GM19468 (cell line): ENCODE results near the gene ANK3.

Source experiments
- ATAC-seq: cut with Tn5 transposase; IDR thresholded peaks from one replicate; pipeline ENCODE4 v1.9.1; 2021; ENCODE audit warnings: mild to moderate bottlenecking, moderate library complexity, moderate number of reproducible peaks; ENCODE audit not compliant: unreplicated experiment; ENCODE audit errors: extremely low read depth

ANK3 gene

DNA sequence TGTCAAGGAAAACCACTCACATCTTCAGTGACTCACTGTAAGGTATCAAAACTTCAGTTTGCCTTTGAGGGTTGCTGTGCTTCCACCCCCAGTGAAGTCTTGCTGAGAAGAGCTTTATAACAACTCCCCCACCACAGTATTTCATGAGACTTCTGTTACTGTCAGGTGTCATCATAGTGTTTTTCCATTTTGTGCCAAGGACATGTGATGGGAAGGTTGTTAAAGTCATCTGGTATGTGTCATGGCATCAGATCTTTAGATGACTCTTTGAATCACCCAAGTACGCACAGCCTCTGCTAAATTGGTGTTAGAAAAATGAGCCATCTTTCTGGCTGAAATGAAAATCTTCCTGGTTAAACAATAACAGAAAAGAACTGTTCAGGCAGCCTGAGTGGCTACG, 368.3 kb downstream of the ANK3 start:
- ATAC-seq: no peak

DNA sequence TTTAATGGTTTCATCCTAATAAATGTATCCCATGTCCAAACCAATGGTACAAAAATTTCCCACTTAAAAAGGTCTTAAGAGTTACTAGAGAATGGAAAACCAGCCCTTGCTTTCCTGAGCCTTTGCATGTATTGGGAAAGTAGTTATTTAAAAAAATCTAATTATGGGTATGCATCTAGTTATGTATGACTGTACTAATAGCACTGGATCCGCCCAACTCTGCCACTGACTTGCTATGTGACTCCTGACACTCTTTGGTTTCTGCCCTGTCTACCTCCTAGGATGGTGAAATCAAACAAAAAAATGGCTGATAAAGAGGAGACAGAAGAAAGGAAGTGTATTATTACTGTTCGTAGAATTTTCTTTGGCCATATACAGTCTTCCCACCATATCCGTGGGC, 372.9 kb downstream of the ANK3 start:
- ATAC-seq: no peak

DNA sequence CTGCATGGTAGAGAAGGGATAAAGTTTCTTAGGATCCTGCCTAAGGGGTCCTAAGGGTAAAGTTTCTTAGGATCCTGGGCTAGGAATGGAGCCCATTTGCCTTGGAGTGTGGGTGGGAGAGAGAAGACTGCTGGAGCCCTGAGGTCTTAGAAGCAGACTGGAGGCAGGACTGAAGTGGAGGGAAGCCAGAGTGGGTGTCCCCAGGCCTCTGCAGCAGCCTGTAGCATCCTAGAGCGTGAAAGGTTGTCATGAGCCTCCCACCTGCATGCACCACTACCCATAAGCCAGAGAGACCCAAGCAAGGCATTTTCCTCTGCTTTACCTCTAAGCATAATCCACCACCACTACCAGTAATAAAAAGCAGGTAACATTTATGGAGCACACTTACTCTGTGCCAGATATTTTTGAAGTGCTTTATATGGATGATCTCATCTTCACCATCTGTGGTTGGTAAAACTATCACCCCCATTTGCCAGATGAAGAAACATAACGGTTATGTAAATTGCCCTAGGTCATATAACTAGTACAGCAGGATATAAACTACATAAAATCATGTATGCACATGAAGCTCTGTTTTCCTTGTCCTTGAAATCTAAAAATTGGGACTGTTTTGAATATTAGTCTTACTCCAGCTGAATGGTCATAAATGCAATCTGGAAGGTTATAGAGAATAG, 379.8 kb downstream of the ANK3 start:
- ATAC-seq: no peak

DNA sequence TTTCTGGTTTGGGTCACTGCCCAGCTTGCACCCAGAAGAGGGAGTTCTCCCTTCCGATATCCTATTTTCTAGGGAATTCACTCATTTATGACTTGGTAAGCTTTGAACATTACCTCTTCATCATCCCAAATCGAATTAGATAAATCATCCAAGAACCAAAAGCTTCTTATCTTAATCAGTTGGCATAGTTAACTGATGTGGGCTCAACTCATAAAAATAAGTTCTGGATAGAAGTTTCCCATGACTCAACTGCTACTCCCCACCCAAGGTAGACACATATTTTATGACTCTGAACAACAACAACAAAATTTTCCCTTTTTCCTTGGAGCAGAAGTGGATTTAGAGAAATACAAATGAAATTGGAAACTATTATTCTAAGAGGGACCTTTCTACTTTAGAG, 380.4 kb downstream of the ANK3 start:
- no peak for ATAC-seq

DNA sequence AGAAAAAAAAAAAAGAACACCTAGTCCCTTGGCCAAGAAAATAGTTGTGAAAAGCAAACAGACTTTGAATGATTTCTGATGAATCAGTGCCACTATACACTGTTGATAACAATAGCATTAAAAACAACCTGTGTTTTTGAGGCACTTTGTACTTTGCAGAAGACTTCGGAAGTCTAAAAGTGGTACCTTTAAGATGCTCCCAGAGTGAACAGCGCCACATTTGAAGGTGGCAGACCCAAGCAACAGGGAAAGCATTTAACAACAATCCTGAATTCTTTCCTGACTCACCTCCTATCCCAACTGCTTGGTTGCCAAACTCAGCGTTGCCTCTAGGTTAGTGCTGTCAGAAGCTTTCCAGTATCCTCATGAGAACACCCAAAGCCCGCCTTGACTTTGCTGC, 380.9 kb downstream of the ANK3 start:
- no peak for ATAC-seq

DNA sequence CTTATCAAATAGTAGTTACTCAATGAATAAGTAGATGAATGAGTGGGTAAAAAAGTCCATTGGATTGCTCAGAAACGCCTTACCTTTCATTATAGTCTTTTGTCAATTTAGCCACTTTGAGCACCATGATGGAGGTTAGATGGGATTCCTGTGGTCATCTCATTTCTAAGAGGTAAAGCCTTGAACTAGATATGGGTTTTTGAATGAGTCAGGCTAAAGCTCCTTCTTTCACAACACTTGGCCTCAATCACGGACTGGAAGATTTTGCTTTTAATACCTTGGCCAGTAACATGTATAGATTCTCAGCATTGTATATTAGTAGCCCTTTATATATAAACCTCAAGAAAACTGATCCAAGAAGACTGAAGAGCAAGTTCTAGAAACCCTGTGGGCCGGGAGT, 383.6 kb downstream of the ANK3 start:
- no peak for ATAC-seq

DNA sequence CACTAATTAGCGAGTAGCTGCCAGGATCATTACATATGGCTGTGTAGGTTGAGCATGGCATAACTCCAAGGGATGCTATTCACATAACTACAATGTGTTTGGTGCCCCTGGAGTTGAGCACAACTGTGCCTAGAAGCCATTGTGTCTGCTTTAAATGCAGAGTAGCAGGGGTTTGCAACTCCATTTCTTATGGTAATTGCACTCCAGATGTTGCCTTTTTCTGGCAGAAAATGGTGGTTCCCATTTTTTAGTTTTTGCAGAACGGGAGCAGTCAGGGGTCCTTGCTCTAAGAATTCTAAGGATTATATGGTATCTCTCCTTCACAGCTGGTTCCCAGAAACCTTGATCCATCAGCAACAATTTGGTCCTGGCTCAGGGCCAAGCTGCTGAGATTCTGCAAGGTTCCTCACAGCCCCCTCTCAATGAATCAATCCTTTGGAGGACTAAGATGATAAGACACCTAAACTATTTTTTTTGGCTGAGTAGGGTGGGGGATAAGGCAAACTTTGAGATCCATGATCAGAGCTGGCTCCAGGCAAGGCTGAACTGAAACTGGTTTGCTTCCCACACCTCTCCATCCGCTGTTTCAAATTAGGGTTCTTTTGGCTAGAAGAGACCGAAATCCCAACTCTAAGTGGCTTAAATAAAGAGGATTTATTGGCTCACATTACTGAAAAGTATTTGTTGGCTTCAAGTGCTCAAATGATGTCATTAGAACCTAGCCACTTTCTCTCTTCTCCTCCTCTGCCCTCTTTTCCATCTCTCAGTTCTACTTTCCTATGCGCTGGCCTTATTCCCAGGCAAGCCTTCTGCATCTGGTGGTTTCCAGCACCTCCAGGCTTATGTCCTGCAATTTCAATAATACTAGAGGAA, 385.8 kb downstream of the ANK3 start:
- no peak for ATAC-seq

DNA sequence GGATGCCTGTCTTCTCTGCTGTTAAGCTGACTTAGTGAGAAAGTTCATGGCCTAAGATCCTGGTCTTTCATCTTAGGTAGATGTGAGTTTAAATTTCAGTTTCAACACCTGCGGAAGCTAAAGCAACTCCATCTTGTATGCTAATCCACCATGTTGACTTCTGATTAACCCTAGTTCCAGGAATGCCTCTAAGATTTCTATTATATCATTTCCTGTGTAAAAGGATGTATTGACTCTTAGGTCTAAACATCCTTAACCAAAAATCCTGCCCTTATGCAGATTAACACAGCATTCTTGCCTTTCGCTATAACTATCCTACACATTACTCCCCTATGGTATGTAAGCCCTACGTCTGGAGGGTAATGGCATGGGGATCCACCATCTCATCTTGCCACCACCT, 388.9 kb downstream of the ANK3 start:
- no peak for ATAC-seq

DNA sequence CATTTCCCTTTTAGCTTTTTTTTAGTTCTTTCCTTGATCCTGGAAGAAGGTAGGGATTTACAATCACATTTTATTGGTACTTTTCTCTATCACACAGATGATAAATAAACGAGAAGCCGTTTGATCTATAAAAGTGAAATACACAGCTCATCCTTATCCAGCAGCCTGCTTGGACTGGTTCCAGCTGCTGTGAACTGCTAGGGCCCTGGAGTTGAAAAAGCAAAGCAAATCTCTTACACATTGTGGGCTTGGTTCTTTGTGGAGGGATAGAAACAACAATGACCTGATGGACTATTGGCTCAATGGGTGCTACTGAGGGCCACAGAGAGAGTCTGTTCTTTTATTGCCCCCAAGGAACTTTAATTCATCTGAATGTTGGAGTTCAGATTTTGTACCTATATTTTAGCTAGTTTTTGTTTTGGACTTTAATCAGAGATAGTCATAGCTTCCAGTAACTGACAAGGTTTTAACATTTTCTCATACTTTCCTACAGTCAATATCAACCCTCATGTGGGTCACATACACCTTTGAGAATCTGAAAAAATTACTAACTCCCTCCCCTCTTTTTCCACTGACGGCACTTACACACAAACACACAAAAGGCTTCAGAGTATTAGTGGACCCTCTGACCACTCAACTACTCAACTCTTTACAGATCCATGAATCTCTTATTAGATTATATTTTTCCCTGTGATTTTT, 391.7 kb downstream of the ANK3 start:
- no peak for ATAC-seq

DNA sequence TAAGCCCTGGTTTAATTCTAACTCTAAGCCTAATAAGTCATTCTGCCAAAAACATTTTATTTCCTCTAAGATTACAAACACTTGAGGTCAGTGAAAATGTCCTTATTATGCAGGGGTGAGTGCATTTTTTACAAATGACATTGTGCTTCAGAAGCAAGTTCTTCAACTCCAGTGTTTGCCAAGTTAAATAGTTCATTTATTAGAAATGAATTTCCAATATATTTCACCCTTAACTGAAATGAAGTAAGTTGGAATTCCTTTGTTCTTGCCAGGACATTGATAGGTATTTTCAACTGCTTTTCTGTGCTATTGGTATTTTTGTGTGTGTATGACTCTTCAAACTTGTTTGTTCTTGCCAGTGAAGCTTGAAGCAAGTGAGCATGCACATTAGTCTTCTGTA, 393.8 kb downstream of the ANK3 start:
- ATAC-seq: no peak

DNA sequence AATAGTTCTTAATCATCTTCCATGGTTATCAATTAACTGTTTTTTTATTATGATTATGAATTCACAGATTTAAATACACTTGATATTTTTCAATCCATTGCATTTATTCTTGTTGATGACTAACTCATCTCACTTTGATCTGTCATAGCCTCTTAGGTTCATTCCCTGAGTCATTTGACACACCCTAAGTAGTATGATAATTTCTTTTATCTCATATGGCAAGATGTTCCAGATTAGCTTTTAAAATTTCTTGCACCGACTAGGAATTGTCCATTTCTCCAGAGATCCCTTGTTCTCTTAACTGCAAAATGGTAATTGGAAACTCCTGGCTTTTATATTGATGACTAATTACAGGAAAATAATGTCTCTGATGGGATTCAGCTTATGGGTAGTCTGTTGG, 395.7 kb downstream of the ANK3 start:
- ATAC-seq: no peak

DNA sequence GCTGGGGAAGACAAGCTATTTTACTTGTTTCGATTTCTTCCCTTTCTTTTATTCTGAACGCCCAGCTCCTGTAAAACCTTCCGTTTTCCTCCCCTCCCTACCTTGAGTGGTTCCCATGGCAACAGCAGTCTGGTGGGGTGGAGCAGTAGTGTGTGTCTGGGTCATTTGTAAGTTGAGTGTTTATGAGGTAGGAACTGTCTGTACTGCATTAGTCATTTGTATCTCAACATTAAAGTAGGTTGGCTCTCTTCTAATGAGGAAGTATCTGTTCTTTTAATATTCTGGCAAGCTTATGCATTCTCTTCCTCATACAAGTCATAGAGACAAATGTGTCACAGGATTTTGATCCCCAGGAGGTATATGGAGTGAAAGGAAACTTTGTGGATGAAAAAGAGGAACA, 398.0 kb downstream of the ANK3 start:
- no peak for ATAC-seq

DNA sequence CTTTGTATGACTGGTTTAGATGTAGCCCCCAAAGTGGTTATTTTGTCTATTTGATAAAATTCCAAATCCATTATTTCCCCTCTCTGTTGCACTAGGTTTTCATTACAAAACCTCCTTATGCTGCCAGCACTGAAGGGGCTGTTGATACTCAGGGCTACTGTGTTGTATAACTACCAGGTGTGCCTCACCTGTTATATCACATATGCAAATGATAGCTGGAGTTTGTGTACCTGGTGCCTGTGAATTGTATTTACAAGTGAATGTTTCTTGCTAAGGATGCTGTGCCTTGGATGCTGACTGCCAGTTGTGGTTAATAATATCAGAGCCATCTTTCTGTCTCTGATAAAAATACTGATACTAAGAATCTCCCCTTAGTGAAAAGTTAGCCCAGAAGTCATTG, 398.6 kb downstream of the ANK3 start:
- no peak for ATAC-seq

DNA sequence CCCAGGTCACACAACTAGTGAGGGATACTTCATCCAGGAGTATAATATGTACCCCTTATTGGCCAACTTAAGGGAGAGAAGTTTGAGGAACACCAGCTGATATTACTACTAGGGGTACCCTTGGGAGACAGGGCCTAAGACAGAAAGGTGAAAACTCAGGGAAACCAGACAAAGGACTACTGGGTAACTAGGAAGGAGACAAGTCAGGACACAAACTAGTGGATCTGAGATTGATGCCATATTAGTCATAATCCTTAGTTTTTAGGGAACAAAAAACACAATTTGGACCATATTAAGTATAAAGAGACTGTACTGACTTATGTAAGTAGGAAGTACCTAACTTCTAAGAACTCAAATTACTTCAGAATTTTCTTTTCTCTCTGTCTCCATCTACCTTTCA, 404.0 kb downstream of the ANK3 start:
- ATAC-seq: no peak

DNA sequence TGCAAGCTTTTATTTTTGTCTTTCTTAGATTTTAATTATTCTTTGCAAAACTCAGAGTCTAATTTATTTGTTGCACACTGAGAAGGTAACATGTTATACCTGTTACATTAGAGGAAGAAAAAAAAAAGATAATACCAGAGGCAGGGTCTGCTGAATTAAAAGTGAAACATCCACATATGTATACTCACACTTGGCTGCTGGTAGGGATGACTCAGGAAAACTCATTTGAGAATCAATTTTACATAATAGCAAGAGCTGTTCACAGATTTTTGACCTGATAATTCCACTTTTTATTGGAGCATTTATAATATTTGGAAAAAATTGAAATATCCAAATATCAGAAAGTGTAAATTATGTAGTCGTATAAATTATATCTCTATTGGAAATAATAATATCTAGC, 405.3 kb downstream of the ANK3 start:
- ATAC-seq: no peak

DNA sequence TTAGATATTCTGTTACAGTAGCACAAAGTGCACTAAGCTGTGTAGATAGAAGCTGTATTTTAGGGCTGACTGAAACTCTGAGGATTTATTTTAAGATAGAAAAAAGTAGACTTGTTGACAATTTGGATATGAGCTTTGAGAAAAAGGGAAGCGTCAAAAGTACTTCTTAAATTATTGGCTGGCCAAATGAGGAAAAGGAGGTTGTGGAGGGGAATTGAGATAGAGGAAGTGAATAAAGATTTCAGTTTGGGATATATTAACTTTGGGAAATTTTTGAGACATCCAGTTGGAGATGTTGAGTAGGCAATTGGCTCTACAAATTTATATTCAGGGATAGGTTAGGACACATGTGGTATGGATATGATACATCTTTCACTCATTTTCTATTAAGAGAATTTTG, 409.3 kb downstream of the ANK3 start:
- ATAC-seq: no peak

DNA sequence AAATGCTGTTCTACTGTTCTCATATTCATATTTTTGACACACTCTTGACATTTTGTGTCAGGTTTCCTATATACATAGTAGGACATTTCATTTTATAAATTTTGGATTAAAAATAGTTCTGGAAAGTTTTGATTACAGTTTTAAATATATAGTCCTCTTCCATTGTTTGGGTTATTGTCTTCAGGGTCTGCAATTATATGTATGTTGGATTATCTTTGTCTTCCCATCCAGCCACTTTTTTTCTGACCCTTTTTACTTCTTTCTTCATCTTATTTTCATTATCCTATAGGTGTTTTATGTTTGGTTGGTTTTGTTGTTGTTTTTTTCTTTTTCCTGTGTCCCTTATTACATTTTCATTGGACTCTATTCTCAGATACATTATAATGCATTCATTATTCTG, 412.2 kb downstream of the ANK3 start:
- no peak for ATAC-seq

DNA sequence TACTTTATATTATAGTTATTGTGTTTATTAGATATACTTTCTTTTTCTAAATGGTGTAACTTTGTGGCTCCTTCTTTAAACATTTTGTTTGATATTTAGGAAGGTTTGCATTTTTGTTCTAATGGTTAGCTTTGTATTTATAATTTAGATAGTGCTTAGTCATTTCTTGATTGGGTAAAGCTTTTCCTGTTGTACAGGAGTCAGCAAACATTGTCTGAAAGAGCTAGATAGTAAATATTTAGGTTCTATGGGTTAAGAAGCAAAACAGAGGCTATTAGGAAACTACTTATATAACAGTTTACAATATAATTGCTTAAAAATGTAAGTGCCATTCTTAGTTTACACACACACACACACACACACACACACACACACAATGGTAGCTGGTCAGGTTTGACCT, 412.8 kb downstream of the ANK3 start:
- ATAC-seq: no peak
